Fibroblast of lung (primary cell): Measurements from ENCODE around the gene TUBGCP6.

Source experiments
- EZH2 ChIP-seq: IDR thresholded peaks from 2 replicates; pipeline ENCODE4 v1.5.1; 2012; ENCODE audit warnings: low read length, control low read depth, mild to moderate bottlenecking; ENCODE audit errors: missing control alignments
- TF ChIP-seq, protein P1 (sequence below), 2 donors: IDR thresholded peaks in 1 of 2; conservative IDR thresholded peaks in 1 of 2; 1 replicate in 1 of 2; 2 replicates in 1 of 2; pipeline ENCODE4 v1.5.1; 2011 to 2012; ENCODE audit warnings: low read length in 2 of 2, control low read depth in 1 of 2, inconsistent platforms in 1 of 2, low read depth in 1 of 2, mild to moderate bottlenecking in 1 of 2

DNA sequence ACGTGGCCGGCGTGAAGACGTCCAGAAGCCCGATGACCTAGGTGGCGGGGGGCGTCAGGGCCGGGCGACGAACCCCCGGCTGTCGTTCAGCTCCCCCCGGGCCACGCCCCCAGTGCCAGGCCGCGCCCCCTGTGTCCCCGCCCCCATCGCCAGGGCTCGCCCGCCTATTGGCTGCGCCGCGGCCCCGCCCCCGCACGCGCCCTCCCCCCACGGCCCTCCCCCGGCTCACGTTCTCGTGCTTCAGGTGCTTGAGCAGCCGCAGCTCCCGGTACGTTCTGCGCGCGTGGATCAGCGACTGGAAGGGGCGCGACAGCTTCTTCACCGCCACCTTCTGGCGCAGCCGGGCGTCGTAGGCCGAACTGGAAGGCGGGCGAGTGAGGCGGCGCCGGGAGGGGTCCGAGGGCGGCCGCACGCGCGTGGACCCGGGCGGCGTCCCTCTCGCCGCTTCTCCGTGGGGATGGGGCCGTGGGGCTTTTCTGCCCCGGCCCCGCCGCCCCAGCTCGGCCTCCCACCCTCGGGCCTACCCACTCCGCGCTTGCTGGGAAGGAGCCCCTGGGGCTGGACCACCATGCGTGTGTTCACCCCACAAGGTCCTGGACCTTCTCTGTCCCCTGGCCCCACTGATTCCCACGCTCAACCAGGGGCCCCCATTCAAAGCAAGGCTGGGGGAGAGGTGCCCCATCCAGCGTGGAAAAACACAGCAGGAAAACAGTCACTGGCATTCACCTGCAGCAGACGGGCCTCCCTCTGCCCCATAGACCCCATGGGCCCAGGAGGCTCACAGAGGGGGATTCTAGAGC lies 23.0 kb upstream of the TUBGCP6 start:
- TF ChIP-seq, protein P1, sequence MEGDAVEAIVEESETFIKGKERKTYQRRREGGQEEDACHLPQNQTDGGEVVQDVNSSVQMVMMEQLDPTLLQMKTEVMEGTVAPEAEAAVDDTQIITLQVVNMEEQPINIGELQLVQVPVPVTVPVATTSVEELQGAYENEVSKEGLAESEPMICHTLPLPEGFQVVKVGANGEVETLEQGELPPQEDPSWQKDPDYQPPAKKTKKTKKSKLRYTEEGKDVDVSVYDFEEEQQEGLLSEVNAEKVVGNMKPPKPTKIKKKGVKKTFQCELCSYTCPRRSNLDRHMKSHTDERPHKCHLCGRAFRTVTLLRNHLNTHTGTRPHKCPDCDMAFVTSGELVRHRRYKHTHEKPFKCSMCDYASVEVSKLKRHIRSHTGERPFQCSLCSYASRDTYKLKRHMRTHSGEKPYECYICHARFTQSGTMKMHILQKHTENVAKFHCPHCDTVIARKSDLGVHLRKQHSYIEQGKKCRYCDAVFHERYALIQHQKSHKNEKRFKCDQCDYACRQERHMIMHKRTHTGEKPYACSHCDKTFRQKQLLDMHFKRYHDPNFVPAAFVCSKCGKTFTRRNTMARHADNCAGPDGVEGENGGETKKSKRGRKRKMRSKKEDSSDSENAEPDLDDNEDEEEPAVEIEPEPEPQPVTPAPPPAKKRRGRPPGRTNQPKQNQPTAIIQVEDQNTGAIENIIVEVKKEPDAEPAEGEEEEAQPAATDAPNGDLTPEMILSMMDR (conservative IDR thresholded peaks at IDR 0.05 in 1 of 2, IDR thresholded peaks at IDR 0.05 in 1 of 2; ENCODE audit: low read depth in 1 of 2, low read length in 2 of 2): peak in 1 of 2 donors; percentile 27
- TF ChIP-seq EZH2: no peak
